ENCODE measurements around the gene ANKLE1.

ANKLE1 gene

GRCh38 chr19:17327654-17328516 is 46.2 kb downstream of the ANKLE1 start:
- peak; percentile 54 for DNase-seq (ENCODE audit: low spot score)

DNA sequence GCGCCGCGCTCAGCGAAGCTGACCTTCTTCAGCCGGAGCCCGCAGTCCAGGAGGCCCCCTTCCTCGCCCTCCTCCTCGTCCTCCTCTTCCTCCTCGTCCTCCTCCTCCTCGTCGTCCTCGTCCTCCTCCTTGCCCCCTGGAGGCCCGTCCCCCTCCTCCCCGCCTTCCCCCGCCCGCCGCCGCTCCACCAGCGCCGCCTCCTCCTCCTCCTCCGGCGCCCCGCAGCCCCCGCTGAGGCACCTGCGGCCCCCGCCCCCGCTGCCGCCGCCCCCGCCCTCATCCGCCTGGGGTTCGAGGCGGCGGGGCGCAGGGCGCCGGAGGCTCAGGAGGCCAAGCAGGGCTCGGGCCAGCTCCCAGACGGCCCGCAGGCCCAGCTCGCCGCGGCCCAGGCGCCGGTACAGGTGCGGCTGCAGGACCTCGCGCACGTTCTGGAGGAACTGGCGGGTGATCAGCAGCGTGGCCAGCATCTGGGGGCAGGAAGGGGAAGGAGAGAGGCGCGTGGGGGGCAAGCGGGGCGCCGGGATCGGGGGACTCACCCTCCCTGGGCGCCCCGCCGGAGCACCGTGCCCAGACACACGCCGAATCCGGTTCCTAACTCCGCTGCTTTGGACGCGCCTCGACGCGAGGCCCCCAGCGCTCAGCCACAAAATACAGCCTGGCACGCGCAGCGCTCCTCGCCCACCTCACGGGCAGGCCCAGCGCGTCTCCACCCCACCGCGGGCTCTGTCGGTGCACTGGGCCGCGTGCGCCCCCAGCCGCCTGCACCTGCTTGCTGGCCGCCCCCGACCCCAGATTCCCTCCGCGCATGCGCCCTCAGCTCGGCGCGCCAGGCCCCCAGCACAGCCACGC is 47.0 kb downstream of the ANKLE1 start:
- DNase-seq (ENCODE audit: low spot score) = peak; percentile 26

DNA sequence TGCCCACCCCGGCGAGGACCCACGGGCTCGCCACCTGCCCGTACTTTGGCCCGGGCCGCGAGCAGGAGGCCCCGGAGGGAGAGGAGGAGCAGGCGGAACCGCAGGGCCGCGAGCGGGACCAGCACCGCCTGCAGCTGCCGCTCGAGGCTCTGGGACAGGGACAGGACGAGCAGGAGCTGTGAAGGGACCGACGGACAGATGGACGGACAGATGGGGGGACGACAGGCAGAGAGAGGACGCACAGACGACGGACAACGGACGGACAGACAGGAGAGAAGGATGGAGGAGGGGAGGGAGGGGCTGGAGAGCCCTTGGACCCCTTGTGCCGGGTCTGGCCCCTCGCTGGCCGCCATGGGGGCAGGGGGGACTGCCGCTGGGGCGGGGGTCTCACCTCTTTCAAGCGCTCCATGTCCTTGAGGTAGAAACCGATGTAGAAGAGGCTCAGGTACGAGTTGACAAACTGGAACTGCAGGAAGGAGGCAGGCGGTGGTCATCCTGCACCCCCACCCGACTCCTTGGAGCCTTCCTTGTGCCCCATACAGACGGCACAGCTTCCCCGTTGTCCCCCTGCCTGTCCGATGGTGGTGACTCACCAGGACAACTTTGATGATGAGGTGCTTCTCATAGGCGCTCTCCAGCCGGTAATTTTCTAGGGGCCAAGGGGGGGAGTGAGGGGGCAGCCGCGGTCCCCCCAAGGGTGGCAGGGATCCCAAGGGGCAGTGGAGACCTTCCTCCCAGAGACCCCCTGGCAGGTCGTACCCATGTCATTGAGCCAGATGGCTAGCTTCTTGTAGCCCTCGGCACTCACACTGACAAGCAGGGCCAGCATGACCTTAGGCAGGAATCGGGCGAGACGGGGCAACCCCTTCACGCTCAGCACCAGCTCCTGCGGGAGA is 47.9 kb downstream of the ANKLE1 start:
- no peak for DNase-seq (ENCODE audit: low spot score)

DNA sequence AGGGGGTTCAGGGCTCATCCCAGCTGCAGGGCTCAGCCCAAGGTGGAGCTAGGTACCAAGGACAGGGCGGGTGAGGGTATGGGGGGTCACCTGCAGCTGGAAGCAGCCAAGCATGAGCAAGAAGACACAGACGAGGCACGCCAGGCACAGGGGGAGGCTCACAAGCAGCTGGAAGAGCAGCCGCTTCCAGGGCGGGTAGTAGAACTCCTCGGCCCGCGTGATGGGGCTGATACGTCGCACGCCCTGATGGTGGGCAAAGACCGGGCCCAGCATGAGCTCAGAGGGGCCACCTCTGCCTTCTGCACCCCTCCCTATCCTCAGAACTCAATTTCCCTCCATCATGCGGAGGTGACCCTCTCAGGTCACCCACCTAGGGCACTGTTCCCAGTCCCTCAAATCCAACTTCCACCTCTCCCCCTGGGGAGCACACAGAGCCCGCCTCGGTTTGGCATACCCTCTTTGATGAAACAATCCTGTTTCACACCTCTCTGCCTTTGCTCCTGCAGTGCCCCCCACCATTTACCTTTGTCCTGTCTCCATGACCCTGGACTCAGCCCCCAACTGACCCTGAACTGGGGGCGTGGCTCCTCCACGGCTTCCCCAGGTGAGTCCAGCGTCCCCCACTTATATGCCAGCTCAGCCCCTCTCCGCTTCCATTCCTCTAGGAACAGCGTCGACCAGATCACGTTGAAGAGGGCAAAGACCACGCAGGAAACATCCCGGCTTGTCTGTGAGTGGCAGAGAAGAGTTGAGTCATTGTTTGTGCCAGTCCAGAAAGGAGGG is 48.8 kb downstream of the ANKLE1 start:
- no peak for DNase-seq (ENCODE audit: low spot score)

DNA sequence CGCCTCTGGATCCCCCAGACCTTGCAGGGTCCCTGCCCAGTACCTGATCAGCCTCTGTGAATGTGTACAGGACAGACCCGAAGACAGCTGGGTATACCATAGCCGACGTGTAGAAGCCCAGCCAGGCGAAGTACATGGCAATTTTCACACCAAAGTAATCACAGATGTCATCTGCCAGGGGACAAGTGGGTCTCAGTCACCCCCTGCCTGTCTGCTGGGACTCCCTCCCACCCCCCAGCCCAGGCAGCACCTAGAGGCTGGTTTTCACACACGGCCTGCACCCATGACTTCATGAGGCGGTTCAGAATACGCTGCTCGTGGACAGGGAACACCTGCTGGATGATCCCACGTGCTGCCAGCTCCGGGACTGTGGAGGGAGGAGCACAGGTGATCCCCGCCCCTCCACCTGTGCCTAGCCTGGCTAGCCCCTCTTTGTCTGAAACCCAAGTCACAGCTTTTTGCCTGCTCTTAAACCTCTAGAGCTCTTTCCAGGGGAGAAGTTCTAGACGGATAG is 49.4 kb downstream of the ANKLE1 start:
- no peak for DNase-seq (ENCODE audit: low spot score)

DNA sequence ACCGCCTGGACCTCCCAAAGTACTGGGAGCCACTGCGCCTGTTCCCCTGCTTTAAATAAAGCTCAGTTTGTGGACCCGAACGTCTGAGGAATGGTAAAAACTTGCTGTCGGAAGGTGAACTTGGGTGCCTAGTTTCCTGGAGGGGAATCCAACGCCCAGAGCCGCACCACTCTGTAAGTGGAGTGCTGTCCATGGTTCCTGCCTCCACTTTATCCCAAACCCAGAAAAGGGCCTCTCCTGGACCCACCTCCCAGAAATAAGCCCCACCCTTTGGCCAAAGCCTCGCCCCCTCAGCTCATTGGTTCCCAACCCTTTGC is 50.6 kb downstream of the ANKLE1 start:
- DNase-seq (ENCODE audit: low spot score) = no peak

DNA sequence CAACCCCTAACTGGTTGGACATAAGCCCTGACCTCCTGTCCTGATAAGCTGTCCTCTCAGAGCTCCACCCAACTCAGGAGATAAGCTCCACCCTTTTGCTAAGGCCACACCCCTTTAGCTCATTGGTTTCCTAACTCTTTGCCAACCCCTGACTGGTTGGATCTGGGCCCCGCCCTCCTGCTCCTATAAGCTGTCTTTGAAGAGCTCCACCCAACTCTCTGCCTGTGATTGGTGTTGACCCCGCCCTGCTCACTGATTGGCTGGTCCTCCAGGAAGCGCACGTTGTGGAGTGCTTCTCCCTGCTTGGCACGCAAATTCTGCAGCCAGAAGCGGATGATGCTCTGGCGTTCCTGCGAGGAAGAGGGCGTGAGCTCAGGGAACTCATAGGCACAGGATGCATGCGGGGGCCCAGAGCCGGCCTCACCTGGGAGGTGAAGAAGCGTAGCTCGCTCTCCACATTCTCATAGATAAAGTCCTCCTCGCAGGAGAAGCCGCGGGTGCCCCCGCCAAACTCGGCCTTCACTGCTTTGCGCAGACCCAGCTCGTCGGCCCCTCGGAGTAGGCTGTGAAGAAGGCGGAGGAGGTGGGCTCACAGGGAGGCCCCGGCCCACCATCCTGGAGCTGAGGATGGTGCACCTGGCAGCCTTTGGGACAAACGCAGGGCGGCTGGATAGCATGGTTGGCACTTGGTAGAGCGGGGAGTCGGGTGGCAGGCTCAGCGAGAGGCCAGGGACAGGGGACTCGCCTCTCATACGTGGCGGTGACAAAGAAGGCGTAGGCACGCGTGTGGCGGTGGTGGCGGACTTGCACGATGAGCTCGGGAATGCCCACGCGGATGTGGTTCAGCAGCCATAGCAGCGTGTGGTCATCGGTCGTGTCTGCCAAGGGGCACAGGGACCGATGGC is 51.2 kb downstream of the ANKLE1 start:
- no peak for DNase-seq (ENCODE audit: low spot score)

DNA sequence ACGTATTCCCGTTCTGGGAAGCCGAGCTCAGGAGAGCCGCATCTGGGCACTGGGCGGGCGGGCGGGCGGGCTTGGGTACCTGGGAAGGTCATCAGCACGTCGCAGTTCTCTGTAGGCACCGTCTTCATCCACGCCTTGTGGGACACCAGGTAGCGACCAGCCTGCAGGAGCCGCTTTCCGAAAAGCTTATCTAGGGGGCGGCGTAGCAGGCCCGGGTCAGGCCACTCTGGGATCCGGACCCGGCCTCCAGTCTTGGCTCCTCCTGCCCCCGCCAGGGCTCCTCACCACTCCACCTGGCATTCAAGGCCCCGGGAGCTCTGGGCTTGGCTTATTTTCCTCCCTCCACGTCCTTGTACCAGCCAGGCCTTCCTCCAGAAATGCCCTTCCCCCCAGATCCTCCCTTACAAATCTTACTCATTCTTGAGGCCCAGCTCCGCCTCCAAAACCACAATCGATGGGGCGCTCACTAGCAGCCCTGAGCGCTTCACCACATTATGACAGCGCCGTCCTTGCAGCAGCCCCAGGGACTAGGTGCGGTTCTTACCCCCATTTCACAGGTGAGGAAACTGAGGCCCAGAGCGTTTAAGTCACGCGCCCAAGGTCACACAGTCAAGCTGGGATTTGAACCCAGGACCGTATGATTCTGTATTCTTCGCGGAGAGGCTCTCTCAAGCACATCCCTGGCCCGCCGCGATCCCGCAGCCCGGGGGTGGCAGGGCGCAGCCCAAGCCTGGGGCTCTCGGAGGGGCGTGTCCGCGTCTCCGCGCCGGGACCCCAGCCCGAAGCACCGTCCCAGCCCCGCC is 52.1 kb downstream of the ANKLE1 start:
- peak; percentile 86 for DNase-seq (ENCODE audit: low spot score)

DNA sequence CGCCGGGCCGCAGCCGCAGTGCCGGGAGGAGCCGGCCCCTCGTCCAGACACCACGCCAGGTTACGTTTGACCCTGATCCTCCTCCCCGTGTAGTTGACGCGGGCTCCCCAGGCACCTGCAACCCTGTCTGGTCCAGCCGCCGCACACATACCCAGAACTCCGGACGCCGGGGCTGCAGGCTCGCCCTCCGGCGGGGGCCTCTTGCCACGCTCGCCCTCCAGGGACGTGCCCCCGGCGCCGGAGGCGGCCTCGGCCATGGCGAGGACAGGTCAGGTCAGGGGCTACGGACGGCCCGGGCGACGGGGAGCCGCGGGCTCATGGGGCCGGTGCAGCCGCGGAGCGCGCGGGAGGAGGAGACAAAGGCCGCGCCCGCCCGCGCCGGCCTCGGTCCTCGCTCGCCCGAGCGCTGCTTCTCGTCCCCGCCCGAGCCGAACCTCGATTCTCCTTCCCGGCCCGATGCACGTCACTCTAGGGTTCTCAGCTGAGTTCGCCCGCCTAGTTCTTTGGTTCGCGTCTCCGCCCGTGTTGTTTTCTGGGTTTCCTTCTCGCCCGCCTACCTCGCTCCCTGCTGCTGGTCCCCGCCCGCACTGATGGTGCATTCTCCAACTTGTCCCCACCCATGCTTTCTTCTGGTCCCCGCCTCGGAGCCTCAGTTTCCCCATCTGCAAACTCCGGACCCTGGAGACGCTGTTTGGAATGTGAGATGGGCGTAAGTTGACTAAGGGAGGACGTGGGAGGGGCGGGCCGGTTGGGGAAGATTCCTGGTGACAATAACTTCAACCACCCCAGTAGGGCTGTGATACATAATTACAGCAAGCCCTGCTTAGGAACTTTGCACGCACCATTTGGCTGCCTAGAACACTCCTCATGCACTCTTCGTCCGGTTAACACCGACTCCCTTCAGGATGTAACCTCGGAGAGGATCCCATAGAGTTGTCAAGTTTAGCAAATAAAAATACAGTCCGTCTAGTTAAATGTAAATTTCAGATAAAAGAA is 53.0 kb downstream of the ANKLE1 start, which contains the start of gene ANO8:
TSS of gene ANO8 (minus strand) at position 442 of the 996 bp plus-strand sequence. CDS start at position 257, 185 bp downstream.
- peak; percentile 99 for DNase-seq (ENCODE audit: low spot score)

DNA sequence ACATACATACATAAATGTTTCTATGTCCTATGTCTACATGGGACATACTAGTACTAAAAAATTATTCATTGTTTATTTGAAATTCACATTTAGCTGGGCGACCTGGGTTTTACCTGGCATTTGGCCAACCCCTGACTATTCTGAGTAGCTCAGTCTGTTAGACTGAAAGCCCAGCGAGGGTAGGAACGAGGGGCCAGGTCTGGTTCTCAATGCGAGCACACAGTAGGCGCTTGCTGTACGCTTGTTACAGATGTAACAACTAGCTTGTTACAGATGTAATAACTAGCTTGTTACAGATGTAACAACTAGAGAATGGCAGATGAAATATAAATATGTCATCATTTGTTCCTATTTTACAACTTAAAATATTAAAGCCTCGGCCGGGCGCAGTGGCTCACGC is 53.9 kb downstream of the ANKLE1 start:
- no peak for DNase-seq (ENCODE audit: low spot score)
